Rectal smooth muscle tissue (tissue), 1 donor: ENCODE measurements around the gene CAMTA1.

Experiments
- H3K27ac ChIP-seq: one replicate; pipeline ENCODE4 v1.7.0; 2013; ENCODE audit warnings: low read depth, low read length, inconsistent platforms
- H3K27me3 ChIP-seq: one replicate; pipeline ENCODE4 v1.7.0; 2013; ENCODE audit warnings: low read length; ENCODE audit not compliant: control insufficient read depth, insufficient read depth
- H3K36me3 ChIP-seq: one replicate; pipeline ENCODE4 v1.7.0; 2013; ENCODE audit warnings: low read length; ENCODE audit not compliant: control insufficient read depth, insufficient read depth
- H3K4me1 ChIP-seq: one replicate; pipeline ENCODE4 v1.7.0; 2013; ENCODE audit warnings: low read length; ENCODE audit not compliant: control insufficient read depth, insufficient read depth
- H3K4me3 ChIP-seq: one replicate; pipeline ENCODE4 v1.7.0; 2013; ENCODE audit warnings: low read length
- H3K9ac ChIP-seq: one replicate; pipeline ENCODE4 v1.7.0; 2013; ENCODE audit warnings: low read length

Gene CAMTA1

DNA sequence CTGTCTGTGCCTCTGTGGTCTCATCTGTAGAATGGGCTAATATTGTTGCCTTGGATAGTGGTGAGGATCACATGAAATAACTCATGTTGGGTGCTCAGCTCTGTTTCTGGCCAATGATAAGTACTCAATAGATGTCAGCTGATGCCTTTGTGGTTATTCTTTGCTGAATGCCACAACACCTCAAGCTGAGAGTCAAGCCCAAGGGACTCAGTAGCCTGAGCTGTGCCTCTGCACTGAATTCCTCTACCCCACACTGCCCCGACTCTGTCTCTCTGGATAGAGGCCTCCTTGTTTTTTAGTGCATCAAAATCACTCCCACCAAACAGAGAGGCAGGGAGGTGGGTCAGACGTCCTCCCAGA is 789.8 kb downstream of the CAMTA1 start:
- Histone ChIP-seq H3K4me3 (no peak overlapping the region), H3K36me3 (no peaks in the 10 kb centered on the region), H3K4me1 (no peaks in the 10 kb centered on the region), H3K9ac (no peak overlapping the region), H3K27me3 (no peaks in the 10 kb centered on the region), H3K27ac (no peak overlapping the region)

DNA sequence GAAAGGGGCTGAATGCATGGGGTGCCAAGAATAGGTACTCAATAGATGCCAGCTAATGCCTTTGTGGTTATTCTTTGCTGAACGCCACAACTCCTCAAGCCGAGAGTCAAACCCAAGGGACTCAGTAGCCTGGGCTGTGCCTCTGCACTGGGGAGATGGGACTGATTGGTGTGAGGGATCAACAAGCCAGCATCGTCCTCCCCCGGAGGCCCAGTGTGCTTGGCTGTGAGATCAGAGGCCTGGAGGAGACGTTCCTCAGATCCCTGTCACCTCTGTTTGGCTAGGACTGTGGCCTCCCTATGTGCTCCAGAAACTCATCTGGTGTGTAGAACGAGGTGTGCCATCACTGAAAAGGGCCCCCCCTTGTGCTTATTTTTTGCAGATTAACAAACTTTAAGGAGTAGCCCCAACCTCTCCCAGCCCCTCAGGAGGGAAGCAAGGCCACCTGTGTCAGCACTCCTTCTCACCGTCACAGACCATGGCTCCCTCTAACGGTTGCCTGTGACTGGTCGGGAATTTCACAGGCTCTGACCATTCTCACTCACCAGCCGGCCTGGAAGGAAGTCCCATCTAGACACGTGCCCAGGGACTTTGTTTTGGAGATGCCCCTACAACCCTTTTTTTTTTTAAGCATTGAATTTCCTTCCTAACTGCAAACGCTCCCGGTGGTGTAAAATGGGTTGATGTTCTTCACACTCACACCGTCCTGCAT is 791.8 kb downstream of the CAMTA1 start:
- Histone ChIP-seq H3K27me3 (no peaks in the 10 kb centered on the region), H3K27ac (no peak overlapping the region), H3K4me1 (no peaks in the 10 kb centered on the region), H3K36me3 (no peaks in the 10 kb centered on the region), H3K4me3 (no peak overlapping the region), H3K9ac (no peak overlapping the region)

DNA sequence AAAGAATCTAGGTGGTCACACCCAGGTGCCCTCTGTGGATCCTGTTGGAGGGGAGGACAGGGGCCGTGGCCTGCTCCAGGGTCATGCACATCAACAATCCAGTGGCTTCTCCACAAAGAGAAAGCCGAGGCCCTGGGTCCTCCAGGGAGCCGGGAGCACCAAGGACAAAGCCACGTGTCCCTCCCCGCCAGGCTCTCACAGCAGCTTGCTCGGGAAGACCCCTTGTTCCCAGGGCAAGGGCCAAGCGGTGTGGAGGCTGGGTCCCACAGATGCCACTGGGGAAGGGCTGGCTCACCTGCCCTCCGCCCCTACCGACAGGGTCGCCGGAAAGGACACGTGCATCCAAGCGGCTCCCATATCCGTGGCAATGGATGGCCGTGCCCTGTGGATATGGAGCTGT is 793.0 kb downstream of the CAMTA1 start:
- Histone ChIP-seq H3K4me1 (no peaks in the 10 kb centered on the region), H3K9ac (no peak overlapping the region), H3K36me3 (no peaks in the 10 kb centered on the region), H3K4me3 (no peak overlapping the region), H3K27ac (no peak overlapping the region), H3K27me3 (no peaks in the 10 kb centered on the region)

DNA sequence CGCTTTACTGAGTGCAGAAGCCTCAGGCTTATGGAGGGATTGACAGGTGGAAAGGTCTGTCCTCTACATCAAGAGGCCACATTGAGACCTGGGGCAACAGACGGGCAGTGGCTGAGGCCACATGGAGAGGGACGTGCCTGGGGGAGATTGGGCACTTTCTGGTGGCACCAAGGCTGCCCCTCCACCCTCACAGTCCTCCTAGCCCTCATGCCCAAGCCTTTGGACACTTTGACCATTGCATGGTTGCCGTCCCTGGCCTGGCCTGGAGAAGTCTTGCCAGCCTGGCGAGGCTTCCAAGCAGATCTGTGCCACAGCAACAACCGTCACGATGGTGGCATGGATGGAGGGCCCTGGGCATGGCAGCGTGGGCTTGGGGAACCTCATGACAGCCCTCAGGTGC is 793.8 kb downstream of the CAMTA1 start:
- no peaks in the 10 kb centered on the region for H3K36me3 ChIP-seq
- H3K9ac ChIP-seq = no peak overlapping the region
- H3K27ac ChIP-seq = no peak overlapping the region
- H3K4me1 ChIP-seq = no peaks in the 10 kb centered on the region
- no peaks in the 10 kb centered on the region for H3K27me3 ChIP-seq
- H3K4me3 ChIP-seq = no peak overlapping the region

DNA sequence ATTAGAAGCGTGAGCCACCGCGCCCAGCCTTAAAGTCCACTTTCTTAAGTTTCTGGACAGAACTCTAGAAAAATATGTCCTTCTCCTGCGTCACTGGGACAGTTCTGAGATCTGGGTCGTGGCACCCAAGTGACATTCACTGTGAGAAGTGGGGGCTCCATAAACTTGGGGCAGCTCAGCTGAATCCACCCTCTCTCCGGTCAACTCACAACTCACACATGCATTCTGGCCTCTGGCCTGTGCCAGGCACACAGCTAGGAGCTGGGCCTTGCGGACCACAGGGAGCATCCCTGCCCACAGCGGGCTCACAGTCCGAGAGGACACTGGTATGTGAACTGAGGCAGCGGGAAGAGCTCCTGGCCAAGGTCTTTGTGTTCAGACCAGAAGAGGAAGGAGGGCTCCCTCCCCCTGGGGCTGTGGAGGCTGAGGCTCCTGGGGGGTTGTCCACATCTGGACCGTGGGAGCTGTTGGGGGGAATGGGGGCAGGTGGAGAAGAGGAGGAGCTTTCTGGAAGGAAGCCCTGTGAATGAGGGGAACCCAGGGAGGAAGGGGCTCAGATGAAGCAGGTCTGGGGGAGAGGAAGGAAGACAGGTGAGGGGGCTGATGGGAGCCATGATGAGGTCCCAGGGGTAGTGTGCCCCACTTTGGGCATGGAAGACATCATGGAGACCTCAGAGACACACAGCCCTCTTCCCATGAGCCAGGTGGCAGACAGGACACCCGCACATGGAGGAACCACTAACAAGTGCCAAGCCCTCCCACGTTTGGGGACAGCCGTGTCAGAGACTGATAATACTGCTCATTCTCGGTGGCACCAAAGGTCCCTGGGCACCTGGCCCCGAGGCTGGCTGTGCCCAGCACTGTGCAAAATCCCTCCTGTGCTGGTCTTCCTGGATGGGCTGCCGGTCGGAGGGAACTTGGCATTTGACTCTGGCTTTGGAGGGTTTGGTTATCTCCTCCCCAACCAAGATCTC is 794.9 kb downstream of the CAMTA1 start:
- Histone ChIP-seq H3K36me3 (no peaks in the 10 kb centered on the region), H3K4me1 (no peaks in the 10 kb centered on the region), H3K4me3 (no peak overlapping the region), H3K27me3 (no peaks in the 10 kb centered on the region), H3K27ac (no peak overlapping the region), H3K9ac (no peak overlapping the region)

DNA sequence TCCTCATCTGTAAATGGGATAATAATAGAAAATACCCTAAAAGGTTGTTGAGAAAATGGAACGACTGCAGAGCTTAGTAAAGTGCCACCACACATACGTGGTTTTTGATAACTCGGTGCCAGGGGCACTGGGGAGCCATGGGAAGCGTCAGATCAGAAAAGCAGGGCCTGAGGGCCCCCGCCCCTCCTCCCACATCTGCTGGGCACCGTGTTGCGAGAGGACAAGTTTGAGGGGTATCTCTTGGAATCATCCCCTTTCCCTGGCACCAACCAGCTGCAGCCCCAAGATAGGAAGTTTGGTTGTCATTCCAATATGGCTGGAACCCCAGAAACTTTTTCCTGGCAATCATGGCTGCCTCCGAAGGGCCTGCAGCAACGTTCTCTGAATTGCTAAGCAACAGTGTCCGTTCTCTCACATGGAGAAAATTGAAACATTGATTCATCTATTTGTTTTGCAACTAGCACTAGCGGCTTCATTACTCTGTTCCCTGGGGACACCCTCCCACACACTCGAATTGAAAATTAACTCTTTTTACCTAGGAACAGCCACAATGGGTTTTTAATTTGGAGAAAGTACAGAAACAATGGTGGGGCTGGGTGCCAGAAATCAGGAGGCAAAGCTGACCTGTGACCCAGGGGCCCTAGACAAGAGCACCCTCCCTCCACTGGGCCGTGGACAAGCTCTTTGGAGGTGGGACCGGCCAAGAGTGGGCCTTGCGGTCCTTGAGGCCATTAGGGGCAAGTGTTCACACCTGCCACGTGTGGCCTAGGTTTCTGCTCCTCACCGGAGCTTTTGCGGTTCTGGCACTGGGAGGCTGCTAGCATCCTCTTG is 795.9 kb downstream of the CAMTA1 start:
- Histone ChIP-seq H3K4me3 (no peak overlapping the region), H3K36me3 (no peaks in the 10 kb centered on the region), H3K9ac (no peak overlapping the region), H3K27ac (no peak overlapping the region), H3K4me1 (no peaks in the 10 kb centered on the region), H3K27me3 (no peaks in the 10 kb centered on the region)

DNA sequence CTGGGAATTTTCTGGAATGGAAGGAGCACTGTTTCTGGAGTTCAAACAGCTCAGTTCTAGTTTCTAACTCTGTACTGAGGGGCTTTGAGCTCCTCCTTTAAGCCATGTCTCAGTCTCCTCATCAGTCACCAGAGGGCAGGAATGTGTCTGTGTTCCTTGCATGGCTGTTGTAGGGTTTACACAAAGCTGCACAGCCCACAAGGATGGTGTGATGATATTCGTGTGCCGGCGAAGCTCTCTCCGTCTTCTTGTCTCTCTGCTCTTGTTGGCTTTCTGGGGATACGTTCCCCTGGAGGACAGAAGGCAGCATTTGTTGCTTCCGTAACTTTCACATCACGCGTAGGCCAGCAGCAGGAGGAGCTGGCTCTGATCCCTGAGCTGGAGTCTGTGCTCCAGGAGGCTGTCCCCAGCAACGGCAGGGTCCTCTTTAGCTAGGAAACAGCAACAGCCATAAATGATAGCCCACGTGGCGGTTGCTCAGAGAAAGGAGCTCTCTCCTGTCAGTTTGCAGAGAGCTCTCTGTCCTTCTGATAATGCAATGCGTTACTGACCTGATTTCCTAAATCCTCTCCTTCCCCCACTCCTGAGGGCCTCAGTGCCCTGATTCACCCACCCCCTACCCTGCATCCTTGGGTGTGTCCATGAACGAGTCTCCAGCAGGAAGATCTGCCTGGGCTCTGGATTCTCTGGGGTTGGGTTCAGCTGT is 796.7 kb downstream of the CAMTA1 start:
- no peaks in the 10 kb centered on the region for H3K27me3 ChIP-seq
- H3K27ac ChIP-seq = no peak overlapping the region
- no peaks in the 10 kb centered on the region for H3K4me1 ChIP-seq
- no peaks in the 10 kb centered on the region for H3K36me3 ChIP-seq
- H3K4me3 ChIP-seq = no peak overlapping the region
- no peak overlapping the region for H3K9ac ChIP-seq

DNA sequence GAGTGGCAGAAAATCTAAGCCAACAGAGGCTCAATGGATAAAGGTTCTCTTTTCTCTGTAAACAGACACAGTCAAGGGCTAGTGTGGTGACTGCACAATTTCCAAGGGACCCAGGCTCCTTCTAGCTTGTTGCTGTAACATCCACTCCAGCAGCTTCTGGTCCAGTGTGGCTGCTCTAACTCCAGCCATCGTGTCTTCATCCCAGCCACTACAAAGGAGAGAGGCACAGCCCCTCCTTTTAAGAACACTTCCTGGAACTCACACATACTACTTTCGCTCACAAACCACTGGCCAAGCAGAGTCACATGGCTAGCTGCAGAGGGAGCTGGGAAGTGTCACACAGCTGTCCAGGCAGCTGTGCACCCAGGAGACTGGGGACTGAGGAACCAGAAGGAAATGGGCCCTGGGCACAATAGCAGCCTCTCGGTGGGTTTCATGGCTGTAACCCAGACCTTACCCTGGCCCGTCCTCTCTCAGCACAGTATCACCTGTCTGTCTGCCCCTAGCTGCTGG is 797.3 kb downstream of the CAMTA1 start:
- Histone ChIP-seq H3K9ac (no peak overlapping the region), H3K27me3 (no peaks in the 10 kb centered on the region), H3K4me1 (no peaks in the 10 kb centered on the region), H3K4me3 (no peak overlapping the region), H3K36me3 (no peaks in the 10 kb centered on the region), H3K27ac (no peak overlapping the region)

DNA sequence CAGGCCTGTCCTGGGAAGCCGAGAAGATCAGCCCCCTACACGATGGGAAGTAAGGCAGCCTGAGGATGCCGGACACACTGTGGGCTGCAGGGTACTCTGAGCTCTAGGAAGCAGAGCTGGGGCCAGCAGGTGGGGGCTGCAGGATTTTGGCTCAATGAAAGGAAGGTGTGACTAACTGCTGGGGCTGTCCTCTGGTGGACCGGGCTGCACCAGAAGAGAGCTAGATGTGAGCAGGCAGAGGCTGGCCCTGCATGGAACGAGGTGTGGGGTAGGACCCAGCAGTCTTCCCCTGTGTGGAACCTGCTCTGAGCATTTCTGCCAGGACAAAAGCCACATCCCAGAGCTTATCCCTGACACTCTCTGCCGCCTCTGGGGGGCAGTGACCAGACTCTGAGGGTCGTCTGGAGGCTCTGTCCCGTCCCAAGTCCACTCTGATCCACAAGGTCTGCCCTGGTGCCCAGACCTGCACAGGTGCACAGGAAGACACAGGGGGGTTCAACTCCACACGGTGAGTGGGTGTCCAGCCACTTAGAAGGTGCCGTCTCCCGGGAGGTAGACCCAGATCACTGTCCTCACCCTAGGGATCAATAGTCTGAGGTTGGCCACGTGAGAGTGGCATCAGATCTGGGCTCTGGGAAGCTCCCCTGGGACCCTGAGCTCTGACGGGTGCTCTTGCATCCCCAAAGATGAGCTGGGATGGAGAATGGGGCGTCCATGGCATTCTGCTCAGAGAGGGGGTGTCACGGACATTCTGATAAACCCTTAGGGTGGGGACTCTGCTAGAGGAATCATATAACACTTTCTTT is 798.2 kb downstream of the CAMTA1 start:
- no peaks in the 10 kb centered on the region for H3K4me1 ChIP-seq
- H3K9ac ChIP-seq = no peak overlapping the region
- no peak overlapping the region for H3K4me3 ChIP-seq
- H3K27ac ChIP-seq = no peak overlapping the region
- H3K27me3 ChIP-seq = no peaks in the 10 kb centered on the region
- H3K36me3 ChIP-seq = no peaks in the 10 kb centered on the region

DNA sequence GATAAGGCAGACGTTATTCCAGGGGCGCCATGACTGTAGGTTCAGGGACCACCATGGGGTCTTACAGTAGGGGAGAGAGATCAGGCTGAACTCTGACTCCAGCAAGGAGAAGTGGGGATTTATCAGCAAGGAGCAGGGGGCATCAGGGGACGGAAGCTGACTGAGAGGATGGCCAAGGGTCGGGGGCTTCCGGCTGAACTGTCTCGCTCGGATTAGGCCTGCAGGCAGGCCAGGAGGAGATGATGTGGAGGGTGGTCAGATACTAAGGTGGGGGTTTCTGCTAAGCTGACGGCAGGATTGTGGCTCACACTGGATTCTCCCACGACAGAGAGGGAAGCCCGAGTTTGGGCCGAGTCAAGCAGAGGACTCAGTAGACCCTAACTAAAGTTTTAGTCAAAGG is 798.9 kb downstream of the CAMTA1 start:
- H3K9ac ChIP-seq = no peak overlapping the region
- no peaks in the 10 kb centered on the region for H3K4me1 ChIP-seq
- H3K27ac ChIP-seq = no peak overlapping the region
- no peak overlapping the region for H3K4me3 ChIP-seq
- H3K36me3 ChIP-seq = no peaks in the 10 kb centered on the region
- H3K27me3 ChIP-seq = no peaks in the 10 kb centered on the region

DNA sequence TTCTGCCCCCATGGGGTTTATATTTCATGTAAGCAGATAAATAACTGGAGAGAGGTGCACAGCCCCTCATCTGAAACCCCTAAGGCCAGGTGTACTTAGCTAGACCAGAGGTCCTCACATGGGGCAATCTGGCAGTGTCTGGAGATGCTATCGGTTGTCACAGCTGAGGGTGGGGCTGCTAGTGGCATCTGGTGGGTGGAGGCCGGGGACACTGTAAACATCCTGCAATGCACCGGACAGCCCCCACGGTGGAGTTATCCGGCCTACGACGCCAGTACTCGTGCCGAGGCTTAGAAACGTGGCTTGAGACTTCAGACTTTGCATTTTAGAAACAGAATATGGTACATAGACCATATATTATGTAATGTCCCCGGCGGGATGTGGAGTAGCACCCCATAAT is 799.4 kb downstream of the CAMTA1 start:
- no peak overlapping the region for H3K4me3 ChIP-seq
- H3K27me3 ChIP-seq = no peaks in the 10 kb centered on the region
- H3K4me1 ChIP-seq = no peaks in the 10 kb centered on the region
- no peak overlapping the region for H3K9ac ChIP-seq
- no peaks in the 10 kb centered on the region for H3K36me3 ChIP-seq
- no peak overlapping the region for H3K27ac ChIP-seq
